ENCODE measurements around the gene CEP70.
"Not testable (repeated sequence)": the region's sequence is repeated elsewhere in the genome, so short reads cannot be mapped to it uniquely, and the experiment has no call there.

CEP70 gene

GRCh38 chr3:138560501-138560900, 33.6 kb downstream of the CEP70 start:
- Histone ChIP-seq H3K4me1 (ENCODE audit: insufficient read depth, poor library complexity, severe bottlenecking) (no peaks in the 10 kb centered on the region), H3K9me3 (ENCODE audit: severe bottlenecking) (no peaks in the 10 kb centered on the region), H3K4me3 (ENCODE audit: severe bottlenecking) (no peak overlapping the region), H3K27me3 (ENCODE audit: insufficient read depth, poor library complexity, severe bottlenecking) (no peaks in the 10 kb centered on the region), H3K36me3 (ENCODE audit: low read depth) (no peaks in the 10 kb centered on the region), H3K27ac (ENCODE audit: poor library complexity, severe bottlenecking) (no peak overlapping the region)
- ATAC-seq (ENCODE audit: low read depth) (no peak), DNase-seq (ENCODE audit: low spot score) (no peak)
- TF ChIP-seq CTCF (IDR thresholded peaks at IDR 0.05; ENCODE audit: poor library complexity, severe bottlenecking) = no peak

DNA sequence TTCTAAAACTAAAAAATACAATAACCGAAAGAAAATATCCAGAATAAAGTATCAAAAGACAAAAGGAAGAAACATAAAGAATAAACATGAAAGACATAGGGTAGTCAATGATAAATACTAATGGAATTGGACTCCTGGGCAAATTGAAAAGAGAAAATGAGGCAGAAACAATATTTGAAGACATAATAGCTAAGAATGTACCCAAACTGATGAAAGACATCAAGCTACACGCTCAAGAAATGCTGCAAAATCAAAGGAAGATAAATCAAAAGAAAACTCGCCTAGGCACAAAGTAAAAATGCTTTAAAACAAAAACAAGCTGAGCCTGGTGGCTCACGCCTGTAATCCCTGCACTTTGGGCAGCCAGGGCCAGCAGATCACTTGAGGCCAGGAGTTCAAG, 34.9 kb downstream of the CEP70 start:
- H3K4me1 ChIP-seq (ENCODE audit: insufficient read depth, poor library complexity, severe bottlenecking) = no peaks in the 10 kb centered on the region
- no peak for TF ChIP-seq CTCF (IDR thresholded peaks at IDR 0.05; ENCODE audit: poor library complexity, severe bottlenecking)
- ATAC-seq (ENCODE audit: low read depth) = no peak
- no peak overlapping the region for H3K4me3 ChIP-seq (ENCODE audit: severe bottlenecking)
- H3K9me3 ChIP-seq (ENCODE audit: severe bottlenecking) = no peaks in the 10 kb centered on the region
- H3K27me3 ChIP-seq (ENCODE audit: insufficient read depth, poor library complexity, severe bottlenecking) = no peaks in the 10 kb centered on the region
- DNase-seq (ENCODE audit: low spot score) = no peak
- no peak overlapping the region for H3K27ac ChIP-seq (ENCODE audit: poor library complexity, severe bottlenecking)
- H3K36me3 ChIP-seq (ENCODE audit: low read depth) = no peaks in the 10 kb centered on the region

DNA sequence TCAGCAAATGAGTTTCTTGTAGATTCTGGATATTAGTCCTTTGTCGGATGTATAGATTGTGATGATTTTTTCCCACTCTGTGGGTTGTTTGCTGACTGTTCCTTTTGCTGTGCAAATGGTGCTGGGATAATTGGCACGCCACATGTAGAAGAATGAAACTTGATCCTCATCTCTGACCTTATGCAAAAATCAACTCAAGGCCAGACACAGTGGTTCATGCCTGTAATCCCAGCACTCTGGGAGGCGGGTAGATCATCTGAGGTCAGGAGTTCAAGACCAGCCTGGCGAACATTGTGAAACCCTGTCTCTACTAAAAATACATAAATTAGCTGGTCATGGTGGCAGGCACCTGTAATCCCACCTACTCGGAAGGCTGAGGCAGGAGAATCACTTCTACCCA, 39.3 kb downstream of the CEP70 start:
- not testable (repeated sequence) for ATAC-seq (ENCODE audit: low read depth); H3K36me3 ChIP-seq (ENCODE audit: low read depth); H3K9me3 ChIP-seq (ENCODE audit: severe bottlenecking); H3K27me3 ChIP-seq (ENCODE audit: insufficient read depth, poor library complexity, severe bottlenecking); H3K27ac ChIP-seq (ENCODE audit: poor library complexity, severe bottlenecking); H3K4me1 ChIP-seq (ENCODE audit: insufficient read depth, poor library complexity, severe bottlenecking); H3K4me3 ChIP-seq (ENCODE audit: severe bottlenecking); DNase-seq (ENCODE audit: low spot score)

DNA sequence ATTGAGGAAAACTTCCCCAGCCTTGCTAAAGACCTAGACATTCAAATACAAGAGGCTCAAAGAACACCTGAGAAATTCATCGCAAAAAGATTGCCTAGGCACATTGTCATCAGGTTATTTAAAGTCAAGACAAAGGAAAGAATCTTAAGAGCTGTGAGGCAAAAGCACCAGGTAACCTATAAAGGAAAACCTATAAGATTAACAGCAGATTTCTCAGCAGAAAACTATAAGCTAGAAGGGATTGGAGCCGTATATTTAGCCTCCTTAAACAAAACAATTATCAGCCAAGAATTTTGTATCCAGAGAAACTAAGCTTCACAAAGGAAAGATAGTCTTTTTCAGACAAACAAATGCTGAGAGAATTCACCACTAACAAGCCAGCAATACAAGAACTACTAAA, 43.1 kb downstream of the CEP70 start:
- H3K36me3 ChIP-seq (ENCODE audit: low read depth); DNase-seq (ENCODE audit: low spot score); H3K4me3 ChIP-seq (ENCODE audit: severe bottlenecking); ATAC-seq (ENCODE audit: low read depth); H3K4me1 ChIP-seq (ENCODE audit: insufficient read depth, poor library complexity, severe bottlenecking); H3K27me3 ChIP-seq (ENCODE audit: insufficient read depth, poor library complexity, severe bottlenecking); H3K9me3 ChIP-seq (ENCODE audit: severe bottlenecking); H3K27ac ChIP-seq (ENCODE audit: poor library complexity, severe bottlenecking): not testable (repeated sequence)

DNA sequence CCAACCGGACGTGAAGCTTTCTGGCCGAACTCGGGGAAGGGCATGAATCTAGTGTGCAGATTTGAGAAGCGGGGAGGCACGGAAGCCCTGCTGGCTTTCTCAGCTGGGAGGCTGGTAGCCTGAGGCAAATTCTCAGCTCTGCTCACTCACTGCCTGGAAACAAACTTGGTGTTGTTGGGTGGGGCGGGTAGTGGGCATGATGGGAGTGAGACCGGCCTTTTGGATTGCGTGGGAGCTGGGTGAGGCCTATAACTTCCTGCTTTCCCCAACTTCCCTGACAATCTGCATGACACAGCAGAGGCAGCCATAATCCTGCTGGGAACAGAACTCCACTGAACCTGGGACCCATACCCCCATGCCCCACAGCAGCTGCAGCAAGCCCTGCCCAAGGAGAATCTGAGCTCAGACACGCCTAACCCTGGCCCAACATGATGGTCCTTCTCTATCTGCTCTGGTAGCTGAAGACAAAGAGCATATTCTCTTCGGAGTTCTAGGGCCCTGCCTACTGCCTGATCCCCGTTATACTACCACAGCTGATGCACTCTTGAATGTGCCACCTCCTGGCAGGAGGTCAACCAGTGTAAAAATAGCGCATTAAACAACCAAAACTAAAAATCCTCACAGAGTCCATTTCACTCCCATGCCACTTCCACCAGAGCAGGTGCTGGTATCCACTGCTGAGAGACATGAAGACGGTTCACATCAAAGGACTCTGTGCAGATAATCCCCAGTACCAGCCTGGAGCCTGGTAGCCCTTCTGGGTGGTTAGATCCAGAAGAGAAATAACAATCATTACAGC, 44.7 kb downstream of the CEP70 start:
- Histone ChIP-seq H3K27ac (ENCODE audit: poor library complexity, severe bottlenecking) (no peak overlapping the region), H3K9me3 (ENCODE audit: severe bottlenecking) (no peaks in the 10 kb centered on the region), H3K27me3 (ENCODE audit: insufficient read depth, poor library complexity, severe bottlenecking) (no peaks in the 10 kb centered on the region), H3K36me3 (ENCODE audit: low read depth) (peaks cover 4% of the 10 kb centered on the region), H3K4me1 (ENCODE audit: insufficient read depth, poor library complexity, severe bottlenecking) (peaks cover 5% of the 10 kb centered on the region), H3K4me3 (ENCODE audit: severe bottlenecking) (no peak overlapping the region)
- ATAC-seq (ENCODE audit: low read depth) = no peak
- no peak for DNase-seq (ENCODE audit: low spot score)
- no peak for TF ChIP-seq CTCF (IDR thresholded peaks at IDR 0.05; ENCODE audit: poor library complexity, severe bottlenecking)

- no peaks in the 10 kb centered on the region for H3K27me3 ChIP-seq (ENCODE audit: insufficient read depth, poor library complexity, severe bottlenecking)
- H3K27ac ChIP-seq (ENCODE audit: poor library complexity, severe bottlenecking) = no peak overlapping the region
- no peaks in the 10 kb centered on the region for H3K9me3 ChIP-seq (ENCODE audit: severe bottlenecking)
- DNase-seq (ENCODE audit: low spot score) (no peak), ATAC-seq (ENCODE audit: low read depth) (peak; percentile 71; the same call in 2 of the 3 replicates)
- H3K36me3 ChIP-seq (ENCODE audit: low read depth) = peaks cover 4% of the 10 kb centered on the region
- H3K4me3 ChIP-seq (ENCODE audit: severe bottlenecking) = no peak overlapping the region
- peaks cover 5% of the 10 kb centered on the region for H3K4me1 ChIP-seq (ENCODE audit: insufficient read depth, poor library complexity, severe bottlenecking)
- TF ChIP-seq CTCF (IDR thresholded peaks at IDR 0.05; ENCODE audit: poor library complexity, severe bottlenecking) = no peak
These were observed 46.6 kb downstream of the CEP70 start for GRCh38 chr3:138547342-138547975.

Measured in RWPE2 (cell line).